OCI-LY7 (cell line): ENCODE data around the gene IFITM2.
"Not testable (repeated sequence)": the region's sequence is repeated elsewhere in the genome, so short reads cannot be mapped to it uniquely, and the experiment has no call there.

ENCODE experiments used
- EZH2phosphoT487 ChIP-seq: fragments of 200-600 bp; sonication (generic); IDR thresholded peaks from 2 replicates; pipeline ENCODE4 v1.6.1; 2018; ENCODE audit warnings: low read depth, borderline replicate concordance, mild to moderate bottlenecking, mixed run types, antibody characterized with exemption, low read length, moderate library complexity, mixed read lengths
- TF ChIP-seq, protein P1 (sequence below): fragments of 200-600 bp; sonication (generic); conservative IDR thresholded peaks from 2 replicates; pipeline ENCODE4 v1.5.1; 2014; ENCODE audit warnings: mild to moderate bottlenecking, antibody characterized with exemption, low read length, moderate library complexity, mixed read lengths

- TF ChIP-seq, protein P1, sequence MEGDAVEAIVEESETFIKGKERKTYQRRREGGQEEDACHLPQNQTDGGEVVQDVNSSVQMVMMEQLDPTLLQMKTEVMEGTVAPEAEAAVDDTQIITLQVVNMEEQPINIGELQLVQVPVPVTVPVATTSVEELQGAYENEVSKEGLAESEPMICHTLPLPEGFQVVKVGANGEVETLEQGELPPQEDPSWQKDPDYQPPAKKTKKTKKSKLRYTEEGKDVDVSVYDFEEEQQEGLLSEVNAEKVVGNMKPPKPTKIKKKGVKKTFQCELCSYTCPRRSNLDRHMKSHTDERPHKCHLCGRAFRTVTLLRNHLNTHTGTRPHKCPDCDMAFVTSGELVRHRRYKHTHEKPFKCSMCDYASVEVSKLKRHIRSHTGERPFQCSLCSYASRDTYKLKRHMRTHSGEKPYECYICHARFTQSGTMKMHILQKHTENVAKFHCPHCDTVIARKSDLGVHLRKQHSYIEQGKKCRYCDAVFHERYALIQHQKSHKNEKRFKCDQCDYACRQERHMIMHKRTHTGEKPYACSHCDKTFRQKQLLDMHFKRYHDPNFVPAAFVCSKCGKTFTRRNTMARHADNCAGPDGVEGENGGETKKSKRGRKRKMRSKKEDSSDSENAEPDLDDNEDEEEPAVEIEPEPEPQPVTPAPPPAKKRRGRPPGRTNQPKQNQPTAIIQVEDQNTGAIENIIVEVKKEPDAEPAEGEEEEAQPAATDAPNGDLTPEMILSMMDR, result not testable (repeated sequence)
- TF ChIP-seq EZH2phosphoT487, result not testable (repeated sequence)
Observed at GRCh38 chr11:318405-319120, 10.9 kb downstream of the IFITM2 start.
